ENCODE data around the gene NEK1.

The NEK1 gene

DNA sequence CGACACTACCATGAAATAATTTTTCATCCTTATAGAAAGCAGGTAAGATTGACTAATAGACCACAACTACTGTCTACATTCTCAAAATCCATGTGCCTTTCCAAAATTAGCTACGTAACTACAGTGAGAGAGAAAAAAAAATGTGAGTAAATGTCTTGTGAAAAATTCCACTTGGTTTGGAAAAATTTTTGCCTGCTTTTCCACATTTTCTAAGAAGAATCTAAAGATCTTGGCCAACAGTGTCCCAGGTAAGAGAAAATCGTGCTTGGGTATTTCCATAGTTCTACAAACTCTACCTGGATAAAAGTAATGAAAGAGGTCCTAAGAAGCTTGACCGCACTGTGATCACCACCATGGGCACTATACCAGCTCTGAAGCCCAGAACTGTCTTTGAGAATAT, 6.6 kb upstream of the NEK1 start:
- no peak overlapping the region for H3K4me3 ChIP-seq (ENCODE audit: low read depth, low read length)

DNA sequence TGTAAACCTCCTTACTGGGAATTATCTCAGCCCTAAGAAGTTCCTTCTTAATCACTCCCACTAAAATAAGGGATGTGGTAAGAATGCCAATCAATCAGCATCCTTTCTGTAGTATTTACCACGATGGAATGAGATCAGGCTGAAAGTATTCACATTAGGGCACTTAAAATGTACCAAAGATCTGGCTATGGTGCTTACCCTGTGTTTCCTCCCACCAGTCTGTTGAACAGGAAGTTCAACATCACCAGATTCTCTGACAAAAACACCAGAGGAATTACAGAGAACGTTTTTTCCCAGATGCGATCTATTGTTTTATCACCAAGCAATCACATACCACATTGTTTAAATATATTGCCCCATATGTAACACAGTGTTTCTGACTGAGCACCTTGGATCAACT, 5.9 kb upstream of the NEK1 start:
- TF ChIP-seq, protein P1, sequence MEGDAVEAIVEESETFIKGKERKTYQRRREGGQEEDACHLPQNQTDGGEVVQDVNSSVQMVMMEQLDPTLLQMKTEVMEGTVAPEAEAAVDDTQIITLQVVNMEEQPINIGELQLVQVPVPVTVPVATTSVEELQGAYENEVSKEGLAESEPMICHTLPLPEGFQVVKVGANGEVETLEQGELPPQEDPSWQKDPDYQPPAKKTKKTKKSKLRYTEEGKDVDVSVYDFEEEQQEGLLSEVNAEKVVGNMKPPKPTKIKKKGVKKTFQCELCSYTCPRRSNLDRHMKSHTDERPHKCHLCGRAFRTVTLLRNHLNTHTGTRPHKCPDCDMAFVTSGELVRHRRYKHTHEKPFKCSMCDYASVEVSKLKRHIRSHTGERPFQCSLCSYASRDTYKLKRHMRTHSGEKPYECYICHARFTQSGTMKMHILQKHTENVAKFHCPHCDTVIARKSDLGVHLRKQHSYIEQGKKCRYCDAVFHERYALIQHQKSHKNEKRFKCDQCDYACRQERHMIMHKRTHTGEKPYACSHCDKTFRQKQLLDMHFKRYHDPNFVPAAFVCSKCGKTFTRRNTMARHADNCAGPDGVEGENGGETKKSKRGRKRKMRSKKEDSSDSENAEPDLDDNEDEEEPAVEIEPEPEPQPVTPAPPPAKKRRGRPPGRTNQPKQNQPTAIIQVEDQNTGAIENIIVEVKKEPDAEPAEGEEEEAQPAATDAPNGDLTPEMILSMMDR (IDR thresholded peaks at IDR 0.05; ENCODE audit: insufficient read depth, low read length, missing control alignments): no peak
- ChIA-PET CTCF (interaction anchor here (1.3 kb wide), 1 partner anchor 139 kb away, joined by 3 read pairs; the partner anchor contains the start of gene HPF1), POLR2A (no interaction called here)
- H3K4me3 ChIP-seq (ENCODE audit: low read depth, low read length): no peak overlapping the region
- no peak for DNase-seq (ENCODE audit: low read depth, low spot score)

More for the DNA sequence above, 6.6 kb upstream of the NEK1 start:
- CTCF ChIA-PET: interaction anchor here (0.9 to 2.0 kb wide), 13 partner anchors 11 to 429 kb away, joined by 3 to 11 read pairs (median 3); partner anchors contain the start of gene HPF1
- DNase-seq (ENCODE audit: low read depth, low spot score): no peak
- TF ChIP-seq, protein P1 (IDR thresholded peaks at IDR 0.05; ENCODE audit: insufficient read depth, low read length, missing control alignments): no peak
- POLR2A ChIA-PET: no interaction called here

DNA sequence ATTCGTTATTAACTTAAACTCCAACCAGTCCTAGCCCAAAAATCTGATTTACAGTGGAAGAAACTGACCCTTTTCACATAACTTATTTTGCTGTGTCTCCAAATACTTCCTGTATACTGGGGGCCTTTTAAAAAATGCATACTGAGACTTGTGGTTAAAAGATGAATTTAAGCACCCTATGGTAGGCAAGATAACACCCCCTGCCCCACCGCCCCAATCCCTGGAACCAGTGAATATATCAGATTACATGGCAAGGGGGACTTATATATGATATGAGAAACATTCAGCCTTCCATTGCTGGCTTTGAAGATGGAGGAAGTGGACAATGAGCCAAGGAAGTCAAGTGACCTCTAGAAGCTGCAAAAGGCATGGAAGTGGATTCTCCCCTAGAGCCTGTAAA, 4.9 kb upstream of the NEK1 start:
- H3K4me3 ChIP-seq (ENCODE audit: low read depth, low read length): no peak overlapping the region
- ChIA-PET CTCF (interaction anchor here (2.2 kb wide), 1 partner anchor 193 kb away, joined by 5 read pairs; no protein-coding TSS in a partner anchor), POLR2A (no interaction called here)
- TF ChIP-seq, protein P1 (IDR thresholded peaks at IDR 0.05; ENCODE audit: insufficient read depth, low read length, missing control alignments): no peak
- no peak for DNase-seq (ENCODE audit: low read depth, low spot score)

DNA sequence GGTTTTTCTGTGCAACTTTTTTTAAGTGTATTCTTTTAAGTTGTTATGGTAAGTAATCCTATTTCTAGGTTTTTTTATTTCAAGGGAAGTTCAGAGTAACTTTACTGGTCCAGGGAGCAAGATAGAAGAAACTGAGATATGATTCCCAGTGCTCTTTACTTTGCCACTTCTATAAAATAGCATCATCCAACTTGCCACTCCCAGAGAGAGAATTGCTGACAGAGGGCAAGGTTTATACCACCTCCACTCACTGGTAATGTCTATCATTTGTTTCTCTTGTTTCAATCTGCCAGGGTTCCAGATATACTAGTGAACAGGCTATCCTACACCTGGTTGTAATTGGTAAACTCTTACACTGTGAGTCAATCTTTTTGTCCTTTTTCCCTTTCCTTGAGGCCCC, 4.5 kb upstream of the NEK1 start:
- TF ChIP-seq, protein P1 (IDR thresholded peaks at IDR 0.05; ENCODE audit: insufficient read depth, low read length, missing control alignments): no peak
- CTCF ChIA-PET: interaction anchor here (1.1 to 2.2 kb wide), 3 partner anchors 45 to 431 kb away, joined by 3 to 5 read pairs (median 3); no protein-coding TSS in a partner anchor
- DNase-seq (ENCODE audit: low read depth, low spot score): no peak
- POLR2A ChIA-PET: no interaction called here
- no peak overlapping the region for H3K4me3 ChIP-seq (ENCODE audit: low read depth, low read length)

DNA sequence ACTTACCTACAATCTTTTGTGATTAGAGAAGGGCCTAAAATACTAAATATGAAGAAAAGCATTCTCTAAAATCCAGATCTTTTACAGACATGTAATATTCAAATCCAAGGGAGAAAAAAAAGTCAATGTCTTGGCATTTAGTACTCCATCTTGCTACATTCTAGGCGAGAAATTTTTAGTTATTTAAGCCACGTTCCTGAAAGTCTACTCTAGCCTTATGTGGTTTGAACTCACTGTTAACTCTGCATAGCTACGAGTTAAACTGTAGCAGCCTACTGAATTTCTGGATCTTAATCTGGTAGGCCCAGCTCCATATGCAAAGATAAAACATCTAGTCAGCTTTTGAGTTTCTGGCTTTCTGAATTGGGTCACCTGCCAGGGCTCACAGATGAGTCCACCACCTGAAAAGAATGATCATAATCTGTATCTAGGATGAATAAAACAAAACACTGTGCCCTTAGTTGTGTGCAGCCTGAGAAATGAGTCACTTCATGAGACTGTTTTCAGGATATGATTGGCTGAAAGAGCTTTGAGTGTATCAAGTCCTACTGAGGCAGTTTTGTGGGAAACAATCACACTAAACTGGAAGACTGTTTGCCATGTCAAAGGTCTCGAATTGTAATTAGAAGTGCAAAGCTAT, 3.2 kb upstream of the NEK1 start:
- H3K4me3 ChIP-seq (ENCODE audit: low read depth, low read length): no peak overlapping the region
- no peak for DNase-seq (ENCODE audit: low read depth, low spot score)
- TF ChIP-seq, protein P1 (IDR thresholded peaks at IDR 0.05; ENCODE audit: insufficient read depth, low read length, missing control alignments): no peak
- ChIA-PET CTCF (interaction anchor here (1.1 to 2.2 kb wide), 4 partner anchors 10 to 432 kb away, joined by 3 to 6 read pairs (median 4); no protein-coding TSS in a partner anchor), POLR2A (no interaction called here)

All from AG04449 (cell line).